ENCODE data around the gene MON1B. TPM values are rescaled to one million over a fixed set of nuclear protein-coding genes. Genes with fewer than 3 reads are reported as not detected.

MON1B gene
- total and polyA plus RNA-seq, 10 of the 15 experiments (the other 5 are each of a cell fraction or from before 2014, with no cell fraction given) = 5.7 to 64.5 (median 21.7) TPM

GRCh38 chr16:77199211-77199610 lies 8.2 kb downstream of the MON1B start, which contains the start of gene SYCE1L:
SYCE1L (plus strand) TSS chr16:77199408; CDS start chr16:77199452, 44 bp downstream.
- in situ Hi-C loops (cut with MboI) (loop anchor here (25.0 kb wide), 1 partner anchor 1737 kb away; the partner anchor contains the start of gene TMEM170A), intact Hi-C loops (cut with micrococcal nuclease; ENCODE audit: unreplicated experiment) (loop anchor here (10.0 kb wide), 1 partner anchor 1544 kb away; no protein-coding TSS in a partner anchor)
- FAIRE-seq (no peak), DNase-seq (ENCODE audit: low read depth, low spot score) (no peak), ATAC-seq (no peak)
- Histone ChIP-seq H4K20me1 (ENCODE audit: control insufficient read depth, insufficient read depth) (no peaks in the 10 kb centered on the region), H3K27me3 (replicated peaks in 1 of 2; ENCODE audit: control insufficient read depth in 2 of 2, insufficient read depth in 2 of 2, low read length in 1 of 2) (no peaks in the 10 kb centered on the region), H3K4me3 (no peak within 1 kb of the TSS), H3K4me1 (ENCODE audit: control insufficient read depth, insufficient read depth, low read length) (no peaks in the 10 kb centered on the region), H3K27ac (ENCODE audit: control insufficient read depth, insufficient read depth) (no peak within 1 kb of the TSS), H2AFZ (ENCODE audit: control insufficient read depth, low read depth, low read length) (no peak within 1 kb of the TSS), H3K9me3 (replicated peaks; ENCODE audit: control insufficient read depth, insufficient read depth, low read length) (no peaks in the 10 kb centered on the region), H3K36me3 (ENCODE audit: control insufficient read depth in 2 of 2, insufficient read depth in 2 of 2, low read length in 1 of 2) (peaks cover 13 to 20% of the 10 kb centered on the region in 2 experiments), H3K79me2 (ENCODE audit: control insufficient read depth, insufficient read depth, low read length) (no peaks in the 10 kb centered on the region), H3K9ac (ENCODE audit: control insufficient read depth, insufficient read depth, low read length) (no peak within 1 kb of the TSS), H3K4me2 (ENCODE audit: control insufficient read depth, insufficient read depth) (no peak within 1 kb of the TSS)
- POLR2A ChIA-PET = no interaction called here
- TF ChIP-seq RAD51 (IDR thresholded peaks at IDR 0.05) (no peak), BCL3 (IDR thresholded peaks at IDR 0.05; ENCODE audit: borderline replicate concordance, insufficient read depth, low read depth, low read length, poor library complexity, severe bottlenecking) (no peak), MLLT1 (IDR thresholded peaks at IDR 0.05) (no peak), USF2 (IDR thresholded peaks at IDR 0.05; ENCODE audit: borderline replicate concordance, low read depth, low read length) (no peak), SMC3 (IDR thresholded peaks at IDR 0.05; ENCODE audit: borderline replicate concordance, low read length) (no peak), WRNIP1 (IDR thresholded peaks at IDR 0.05; ENCODE audit: borderline replicate concordance, low read depth, low read length) (no peak), RFX5 (IDR thresholded peaks at IDR 0.05; ENCODE audit: low read depth, low read length) (no peak), HDAC6 (IDR thresholded peaks at IDR 0.05; ENCODE audit: unreplicated experiment) (no peak), NFYB (IDR thresholded peaks at IDR 0.05; ENCODE audit: insufficient read depth, low read depth, low read length) (no peak), FOXK2 (IDR thresholded peaks at IDR 0.05) (no peak), KDM1A (IDR thresholded peaks at IDR 0.05; ENCODE audit: borderline replicate concordance) (no peak), CREB1 (IDR thresholded peaks at IDR 0.05; ENCODE audit: low read depth) (no peak)
- SMC1A ChIA-PET (ENCODE audit: uncharacterized antibody, unreplicated experiment) = no interaction called here
- RAD21 ChIA-PET (ENCODE audit: unreplicated experiment) = no interaction called here
- BruUV-seq (replicated peaks) = no TSS peak
- CTCF ChIA-PET = no interaction called here
- WGBS (ENCODE audit: insufficient coverage, insufficient replicate concordance, low lambda C conversion rate, missing lambda C conversion rate) = over 99% methylated on average over 18 of the region's 18 CpGs

All from GM12878 (cell line).